ENCODE data around the gene NUP88.

NUP88 gene

DNA sequence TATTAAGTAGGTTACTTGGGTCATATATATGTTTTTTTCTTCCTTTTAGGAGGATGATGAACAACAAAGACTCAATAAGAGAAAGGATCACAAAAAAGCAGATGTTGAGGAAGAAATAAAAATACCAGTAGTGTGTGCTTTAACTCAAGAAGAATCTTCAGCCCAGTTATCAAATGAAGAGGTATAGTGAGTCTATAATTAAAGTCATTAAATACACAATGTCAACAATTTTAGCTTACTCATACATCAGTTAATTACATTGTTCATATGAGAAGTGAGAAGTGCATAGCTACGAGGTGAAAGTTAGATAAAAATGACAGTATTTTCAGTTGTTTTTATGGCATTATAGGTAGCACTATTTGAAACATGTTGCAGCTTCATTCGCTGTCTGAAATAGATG lies 65.2 kb downstream of the NUP88 start:
- DNase-seq: no peak

DNA sequence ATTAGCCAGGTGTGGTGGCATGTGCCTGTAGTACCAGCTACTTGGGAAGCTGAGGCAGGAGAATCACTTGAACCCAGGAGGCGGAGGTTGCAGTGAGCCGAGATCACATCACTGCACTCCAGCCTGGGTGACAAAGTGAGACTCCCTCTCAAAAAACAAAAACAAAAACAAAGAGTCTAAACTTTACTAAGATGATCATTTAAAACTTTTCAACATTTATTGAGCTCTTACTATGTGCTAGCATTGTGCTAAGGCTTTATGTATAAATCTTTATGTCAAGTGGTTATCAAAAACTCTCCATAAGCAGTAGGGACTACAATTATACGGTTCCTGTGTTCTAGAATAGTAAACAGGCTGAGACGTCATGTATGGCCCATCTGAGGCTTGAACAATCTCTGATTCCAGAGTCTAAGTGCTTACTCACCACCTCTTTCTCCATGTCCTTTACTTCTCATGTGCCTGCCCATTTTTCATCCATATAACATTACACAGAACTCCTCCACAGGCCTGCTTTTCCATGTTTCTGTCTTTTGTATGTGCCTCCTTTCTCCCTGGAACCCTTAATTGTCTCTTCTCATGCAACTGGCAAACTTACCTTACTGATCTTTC lies 66.7 kb downstream of the NUP88 start:
- DNase-seq: no peak

GRCh38 chr17:5344914-5345313 lies 74.5 kb downstream of the NUP88 start:
- no peak for DNase-seq
